H9 (cell line): Measurements from ENCODE around the gene GOLGA8M. TPM values are rescaled to one million over a fixed set of nuclear protein-coding genes. Genes with fewer than 3 reads are reported as not detected.
A peak's percentile ranks its signal among the peaks of the same experiment; 100 is the strongest.
"Not testable (repeated sequence)": the region's sequence is repeated elsewhere in the genome, so short reads cannot be mapped to it uniquely, and the experiment has no call there.

Source experiments
- DNase-seq: peaks from one replicate; pipeline ENCODE4 v3.0.0-alpha.2; 2017
- H2AFZ ChIP-seq: one replicate; pipeline ENCODE4 v1.6.1; 2013; ENCODE audit warnings: mild to moderate bottlenecking, low read length, control low read depth, moderate library complexity
- H2AK5ac ChIP-seq: 2 replicates; pipeline ENCODE4 v1.6.1; 2013; ENCODE audit warnings: low read length, control low read depth, mixed read lengths; ENCODE audit not compliant: insufficient read length
- H2BK120ac ChIP-seq: one replicate; pipeline ENCODE4 v1.6.1; 2013; ENCODE audit warnings: low read depth, mild to moderate bottlenecking, low read length, control low read depth, inconsistent platforms; ENCODE audit not compliant: poor library complexity, severe bottlenecking
- H2BK12ac ChIP-seq: 2 replicates; pipeline ENCODE4 v1.6.1; 2013; ENCODE audit warnings: low read length, control low read depth, mixed read lengths, low read depth; ENCODE audit not compliant: insufficient read length
- H2BK15ac ChIP-seq: 2 replicates; pipeline ENCODE4 v1.6.1; 2013; ENCODE audit warnings: low read depth, low read length, control low read depth
- H2BK20ac ChIP-seq: one replicate; pipeline ENCODE4 v1.6.1; 2013; ENCODE audit warnings: low read depth, mild to moderate bottlenecking, low read length, control low read depth, inconsistent platforms; ENCODE audit not compliant: poor library complexity, severe bottlenecking
- H2BK5ac ChIP-seq: 2 replicates; pipeline ENCODE4 v1.6.1; 2013; ENCODE audit warnings: low read length, control low read depth, mixed read lengths; ENCODE audit not compliant: insufficient read length
- H3K14ac ChIP-seq: 2 replicates; pipeline ENCODE4 v1.6.1; 2013; ENCODE audit warnings: low read length, control low read depth; ENCODE audit not compliant: insufficient read depth
- H3K18ac ChIP-seq: 2 replicates; pipeline ENCODE4 v1.6.1; 2013; ENCODE audit warnings: low read depth, mild to moderate bottlenecking, mixed read lengths, low read length, control low read depth; ENCODE audit not compliant: insufficient read length
- H3K23ac ChIP-seq: 2 replicates; pipeline ENCODE4 v1.6.1; 2013; ENCODE audit warnings: low read length, control low read depth, mixed read lengths, low read depth; ENCODE audit not compliant: insufficient read length
- H3K23me2 ChIP-seq: 2 replicates; pipeline ENCODE4 v1.6.1; 2013; ENCODE audit warnings: low read depth, mild to moderate bottlenecking, mixed read lengths, low read length, control low read depth; ENCODE audit not compliant: insufficient read length, poor library complexity, severe bottlenecking
- H3K27ac ChIP-seq: 2 replicates; pipeline ENCODE4 v1.5.1; 2013; ENCODE audit warnings: low read length, control low read depth, mixed read lengths, low read depth; ENCODE audit not compliant: insufficient read length
- H3K27me3 ChIP-seq: 2 replicates; pipeline ENCODE4 v1.6.1; 2013; ENCODE audit warnings: low read length, control low read depth, inconsistent platforms; ENCODE audit not compliant: insufficient read depth
- H3K4ac ChIP-seq: 2 replicates; pipeline ENCODE4 v1.6.1; 2013; ENCODE audit warnings: low read depth, mild to moderate bottlenecking, control low read depth, inconsistent platforms, low read length, moderate library complexity
- H3K4me1 ChIP-seq: 2 replicates; pipeline ENCODE4 v1.6.1; 2013; ENCODE audit warnings: low read length, control low read depth, inconsistent platforms; ENCODE audit not compliant: insufficient read depth
- H3K4me2 ChIP-seq: 2 replicates; pipeline ENCODE4 v1.6.1; 2013; ENCODE audit warnings: low read length, control low read depth, mixed read lengths; ENCODE audit not compliant: insufficient read length, insufficient read depth
- H3K56ac ChIP-seq: 2 replicates; pipeline ENCODE4 v1.6.1; 2013; ENCODE audit warnings: low read depth, mild to moderate bottlenecking, mixed read lengths, low read length, control low read depth; ENCODE audit not compliant: insufficient read length
- H3K79me1 ChIP-seq: 2 replicates; pipeline ENCODE4 v1.6.1; 2013; ENCODE audit warnings: low read depth, mild to moderate bottlenecking, moderate library complexity, low read length, control low read depth, inconsistent platforms; ENCODE audit not compliant: insufficient read depth, poor library complexity, severe bottlenecking
- H3K79me2 ChIP-seq: 2 replicates; pipeline ENCODE4 v1.6.1; 2013; ENCODE audit warnings: low read length, control low read depth, inconsistent platforms; ENCODE audit not compliant: insufficient read depth
- H3K9ac ChIP-seq: 2 replicates; pipeline ENCODE4 v1.6.1; 2013; ENCODE audit warnings: low read length, control low read depth, mixed read lengths; ENCODE audit not compliant: insufficient read length; ENCODE audit errors: extremely low read depth
- H3K9me3 ChIP-seq: one replicate; pipeline ENCODE4 v1.6.1; 2013; ENCODE audit warnings: low read depth, low read length, inconsistent platforms; ENCODE audit not compliant: control insufficient read depth
- H3T11ph ChIP-seq: one replicate; pipeline ENCODE4 v1.6.1; 2013; ENCODE audit warnings: mild to moderate bottlenecking, low read length, control low read depth, inconsistent platforms
- H4K20me1 ChIP-seq: one replicate; pipeline ENCODE4 v1.6.1; 2013; ENCODE audit not compliant: control insufficient read depth, insufficient read length, insufficient read depth
- H4K5ac ChIP-seq: 2 replicates; pipeline ENCODE4 v1.6.1; 2013; ENCODE audit warnings: low read depth, mild to moderate bottlenecking, mixed read lengths, low read length, control low read depth; ENCODE audit not compliant: insufficient read length
- H4K8ac ChIP-seq: replicated peaks from 2 replicates; pipeline ENCODE4 v1.6.1; 2013; ENCODE audit warnings: low read length, control low read depth, mixed read lengths, low read depth; ENCODE audit not compliant: insufficient read length
- H4K91ac ChIP-seq: 2 replicates; pipeline ENCODE4 v1.6.1; 2013; ENCODE audit warnings: low read depth, mild to moderate bottlenecking, moderate library complexity, mixed read lengths, low read length, control low read depth; ENCODE audit not compliant: insufficient read length
- H3K27ac Mint-ChIP-seq, 3 experiments: 2 replicates in 2 of 3; 3 replicates in 1 of 3; pipeline ENCODE4 v1.8.0; 2020 to 2021; ENCODE audit warnings: mixed read lengths in 3 of 3, mild to moderate bottlenecking in 1 of 3, moderate library complexity in 1 of 3
- H3K27me3 Mint-ChIP-seq: 2 replicates; pipeline ENCODE4 v1.8.0; 2021; ENCODE audit warnings: low read depth, mild to moderate bottlenecking, moderate library complexity, mixed read lengths
- H3K36me3 Mint-ChIP-seq, 3 experiments: 2 replicates in 2 of 3; 3 replicates in 1 of 3; pipeline ENCODE4 v1.8.0; 2020 to 2021; ENCODE audit warnings: low read depth in 3 of 3, mixed read lengths in 3 of 3; ENCODE audit not compliant: insufficient read depth in 1 of 3
- H3K4me1 Mint-ChIP-seq, 2 experiments: 2 replicates each; pipeline ENCODE4 v1.8.0; 2020; ENCODE audit warnings: mixed read lengths in 2 of 2
- H3K4me3 Mint-ChIP-seq, 2 experiments: 2 replicates in 1 of 2; 3 replicates in 1 of 2; pipeline ENCODE4 v1.8.0; 2020 to 2021; ENCODE audit warnings: mild to moderate bottlenecking in 2 of 2, mixed read lengths in 2 of 2, moderate library complexity in 1 of 2
- H3K9me3 Mint-ChIP-seq, 2 experiments: 2 replicates in 1 of 2; 3 replicates in 1 of 2; pipeline ENCODE4 v1.8.0; 2020; ENCODE audit warnings: mild to moderate bottlenecking in 2 of 2, mixed read lengths in 2 of 2, moderate library complexity in 1 of 2
- WGBS: extraction: QIAGEN DNeasy Blood & Tissue Kit; methylation state at CpG from one replicate; pipeline ENCODE4 v1.1.7; 2013; ENCODE audit warnings: missing lambda C conversion rate, low lambda C conversion rate, mixed read lengths; ENCODE audit not compliant: insufficient read length; ENCODE audit errors: extremely low coverage; 5-methylcytosine and 5-hydroxymethylcytosine counted together
- total RNA-seq: library from RNA; stranded (reverse); gene quantifications from 2 replicates; pipeline ENCODE4 v1.2.1, GENCODE V29; 2021

The GOLGA8M gene
- total RNA-seq, 1 experiment from 2014 or later: not detected

- not testable (repeated sequence) for H4K20me1 ChIP-seq, H4K91ac ChIP-seq, H3K4me2 ChIP-seq, H2BK12ac ChIP-seq, H3K27ac ChIP-seq, H3K14ac ChIP-seq, H3K36me3 Mint-ChIP-seq, H2BK15ac ChIP-seq, H3K27me3 ChIP-seq, H2AK5ac ChIP-seq, H3K79me1 ChIP-seq, H3K4me1 Mint-ChIP-seq, H3T11ph ChIP-seq, H4K8ac ChIP-seq, H3K23ac ChIP-seq, DNase-seq, H3K9me3 ChIP-seq, H2BK20ac ChIP-seq, H3K79me2 ChIP-seq, H3K27ac Mint-ChIP-seq, H2BK5ac ChIP-seq, H3K9me3 Mint-ChIP-seq, H3K18ac ChIP-seq, H3K23me2 ChIP-seq, H3K56ac ChIP-seq, H3K4me1 ChIP-seq, H2AFZ ChIP-seq, H3K4ac ChIP-seq, H4K5ac ChIP-seq, H2BK120ac ChIP-seq, H3K9ac ChIP-seq
- peaks cover 16% of the 10 kb centered on the region for H3K27me3 Mint-ChIP-seq
- peak overlapping the region; percentile 43 to 83 for H3K4me3 Mint-ChIP-seq
- no CpG with 5 or more reads among the region's 9 CpGs for WGBS
Observed at GRCh38 chr15:28738590-28739292, 26.5 kb upstream of the GOLGA8M start.

- not testable (repeated sequence) for H3K23me2 ChIP-seq, H3K79me2 ChIP-seq, H3K4ac ChIP-seq, H3K4me1 ChIP-seq, H4K91ac ChIP-seq, H2AK5ac ChIP-seq, H3K18ac ChIP-seq, H3K27me3 ChIP-seq, H3K56ac ChIP-seq, DNase-seq, H4K20me1 ChIP-seq, H2BK120ac ChIP-seq, H4K5ac ChIP-seq, H3K27ac Mint-ChIP-seq, H3K79me1 ChIP-seq, H2BK15ac ChIP-seq, H2BK20ac ChIP-seq, H3K27ac ChIP-seq, H3K9me3 Mint-ChIP-seq, H2AFZ ChIP-seq, H2BK5ac ChIP-seq, H3K4me2 ChIP-seq, H4K8ac ChIP-seq, H2BK12ac ChIP-seq, H3K9me3 ChIP-seq, H3K4me1 Mint-ChIP-seq, H3K36me3 Mint-ChIP-seq, H3K14ac ChIP-seq, H3T11ph ChIP-seq, H3K23ac ChIP-seq, H3K9ac ChIP-seq
- Mint-ChIP-seq H3K27me3 (peaks cover 16% of the 10 kb centered on the region), H3K4me3 (peak overlapping the region; percentile 43 to 83)
- WGBS: no CpG with 5 or more reads among the region's 23 CpGs
Observed at GRCh38 chr15:28738200-28738561, 26.0 kb upstream of the GOLGA8M start.
